Activated CD8-positive, alpha-beta memory T cell treated with anti-CD3 and anti-CD28 coated beads, Interleukin-2, amount 50 U/mL, for 1 hour (primary cell): ENCODE data around the gene NIPAL3.
"Not testable (repeated sequence)": the region's sequence is repeated elsewhere in the genome, so short reads cannot be mapped to it uniquely, and the experiment has no call there.

ENCODE experiments used
- DNase-seq: peaks from one replicate; pipeline ENCODE4 v3.0.0-alpha.2; 2020; ENCODE audit errors: extremely low read depth

Gene NIPAL3

DNA sequence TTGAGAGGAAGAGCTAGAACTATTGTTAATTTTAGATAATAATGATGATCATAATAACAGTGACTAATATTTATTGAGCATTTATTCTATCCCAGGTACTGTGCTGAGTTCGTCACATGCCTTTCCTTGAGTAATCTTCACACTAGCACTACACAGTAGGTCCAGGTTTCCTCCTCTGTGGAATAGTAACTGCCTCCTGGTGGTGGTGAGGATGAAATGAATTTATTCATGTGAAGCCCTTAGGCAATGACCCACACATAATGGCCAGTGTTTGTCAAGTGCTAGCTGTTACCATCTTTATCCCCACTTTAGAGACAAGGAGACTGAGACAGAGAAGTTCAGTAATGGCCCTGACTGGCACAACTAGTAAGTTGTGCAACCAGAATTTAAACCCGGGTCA lies 5.9 kb downstream of the NIPAL3 start:
- no peak for DNase-seq

DNA sequence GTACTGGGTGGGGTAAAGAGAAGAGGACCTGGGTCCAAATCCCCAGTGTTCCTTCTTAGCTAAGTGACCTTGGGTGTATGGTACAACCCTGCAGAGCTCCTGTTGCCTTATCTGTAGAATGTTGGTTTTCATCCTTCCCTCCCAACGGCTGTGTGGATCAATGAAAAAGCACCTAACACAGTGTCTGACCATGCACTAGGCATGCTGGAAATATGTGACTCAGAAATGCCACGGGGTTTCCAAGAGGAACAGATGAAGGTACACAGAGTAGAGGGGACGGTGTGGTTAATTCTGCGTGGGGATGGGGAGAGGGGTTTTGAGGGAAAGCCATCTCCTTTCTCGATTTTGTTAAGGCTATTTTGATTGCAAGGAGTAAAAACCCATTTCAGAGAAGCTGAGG lies 8.6 kb downstream of the NIPAL3 start:
- DNase-seq: no peak

DNA sequence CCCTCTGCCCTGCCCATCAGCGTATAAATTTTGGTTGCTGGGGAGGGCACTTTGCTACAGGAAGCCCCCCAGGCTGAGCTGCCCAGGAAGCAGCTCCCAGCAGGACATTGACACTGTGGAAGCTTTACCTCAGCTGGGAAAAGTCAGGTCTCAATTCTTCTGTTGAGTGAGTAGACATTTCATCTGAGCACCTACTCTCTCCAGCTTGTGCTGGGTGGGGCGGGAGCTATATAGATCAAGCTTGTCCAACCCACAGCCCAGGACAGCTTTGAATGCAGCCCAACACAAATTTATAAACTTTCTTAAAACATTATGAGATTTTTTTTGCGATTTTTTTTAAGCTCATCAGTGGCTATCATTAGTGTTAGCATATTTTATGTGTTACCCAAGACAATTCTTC lies 9.4 kb downstream of the NIPAL3 start:
- no peak for DNase-seq

DNA sequence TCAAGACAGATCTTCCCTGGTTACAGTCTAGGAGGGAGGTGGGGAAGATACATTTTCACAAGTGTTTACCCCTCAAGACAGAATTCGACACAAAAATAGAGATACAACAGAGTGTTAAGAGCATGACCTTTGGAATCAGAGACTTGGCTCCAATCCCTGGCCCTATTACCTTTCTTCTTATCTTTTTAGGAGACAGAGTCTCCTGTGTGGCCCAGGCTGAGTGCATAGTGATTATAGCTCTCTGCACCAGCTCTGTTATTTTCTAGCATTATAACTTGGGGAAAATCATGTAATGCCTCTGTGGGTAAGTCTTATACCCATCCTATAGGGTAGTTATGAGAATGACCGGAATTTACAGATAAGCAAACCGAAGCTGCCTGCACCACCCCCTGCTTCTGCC lies 9.8 kb downstream of the NIPAL3 start:
- no peak for DNase-seq

DNA sequence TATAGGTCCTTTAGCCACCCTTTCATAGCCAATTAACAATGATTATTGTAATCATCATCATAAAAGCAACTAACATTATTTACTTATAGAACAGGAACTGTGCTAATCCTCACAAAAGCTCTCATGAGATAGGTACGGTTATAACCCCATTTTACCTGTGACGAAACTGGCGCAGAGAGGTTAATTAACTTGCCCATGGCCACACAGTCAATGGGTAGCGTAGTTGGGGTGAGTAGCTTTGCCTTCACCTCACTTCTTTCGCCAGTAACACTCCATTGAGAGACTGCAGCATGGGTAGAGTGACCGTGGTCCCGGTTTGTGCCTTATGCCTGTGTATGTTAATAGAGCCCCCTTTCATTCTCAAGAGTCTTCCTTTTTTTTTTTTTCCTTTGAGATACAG lies 10.3 kb downstream of the NIPAL3 start:
- no peak for DNase-seq

DNA sequence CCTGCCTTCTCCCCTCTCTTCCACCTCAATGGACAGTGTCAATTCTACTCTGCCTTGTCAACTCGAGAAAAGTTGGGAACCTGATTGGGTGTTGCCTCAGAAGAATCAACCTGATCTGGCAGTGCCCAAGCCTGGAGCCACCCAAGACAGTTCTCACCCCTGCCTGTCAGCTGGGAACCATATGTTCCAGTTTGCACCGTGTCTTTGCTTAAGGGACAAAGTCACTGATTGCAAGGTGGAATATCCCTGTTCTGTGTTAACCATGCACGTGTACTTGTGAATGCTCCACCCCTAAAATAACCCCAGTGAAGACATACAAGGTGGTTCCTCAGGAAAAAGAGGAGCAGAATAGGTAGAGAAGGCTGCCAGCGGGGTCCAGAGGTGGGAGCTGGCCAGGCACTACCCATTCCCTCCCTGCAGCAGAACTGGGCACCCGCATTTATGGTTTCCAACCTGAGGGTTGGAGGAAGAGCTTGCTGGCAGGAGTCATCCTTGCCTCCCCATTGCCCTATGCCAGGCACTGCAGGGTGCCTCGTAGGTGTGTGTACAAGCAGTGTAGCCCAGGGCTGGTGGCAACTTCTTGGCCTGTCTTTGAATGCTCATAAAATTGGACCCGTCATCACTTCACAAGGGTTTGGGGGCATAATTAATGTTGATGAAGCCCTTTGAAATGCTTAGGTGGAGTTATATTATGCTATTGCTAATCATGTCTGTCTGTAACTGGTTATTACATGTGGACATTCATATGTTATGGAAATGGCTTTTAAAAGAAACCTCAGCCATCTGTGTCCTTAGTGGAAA lies 11.3 kb downstream of the NIPAL3 start:
- no peak for DNase-seq

DNA sequence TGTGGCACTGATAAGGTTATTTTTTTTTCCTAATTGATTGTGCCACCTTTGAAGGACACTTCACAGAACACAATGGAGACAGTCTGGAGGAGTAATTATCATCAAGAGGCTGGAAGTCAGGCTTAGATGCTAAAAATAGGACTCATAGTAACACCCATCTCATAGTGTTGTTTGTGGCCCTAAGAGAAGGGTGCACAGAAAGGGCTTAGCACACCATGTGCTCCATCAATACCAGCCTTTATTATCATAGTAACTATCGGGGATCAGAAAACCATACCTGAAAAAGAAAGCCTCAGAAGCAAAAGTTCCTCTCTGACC lies 11.9 kb downstream of the NIPAL3 start:
- DNase-seq: no peak

DNA sequence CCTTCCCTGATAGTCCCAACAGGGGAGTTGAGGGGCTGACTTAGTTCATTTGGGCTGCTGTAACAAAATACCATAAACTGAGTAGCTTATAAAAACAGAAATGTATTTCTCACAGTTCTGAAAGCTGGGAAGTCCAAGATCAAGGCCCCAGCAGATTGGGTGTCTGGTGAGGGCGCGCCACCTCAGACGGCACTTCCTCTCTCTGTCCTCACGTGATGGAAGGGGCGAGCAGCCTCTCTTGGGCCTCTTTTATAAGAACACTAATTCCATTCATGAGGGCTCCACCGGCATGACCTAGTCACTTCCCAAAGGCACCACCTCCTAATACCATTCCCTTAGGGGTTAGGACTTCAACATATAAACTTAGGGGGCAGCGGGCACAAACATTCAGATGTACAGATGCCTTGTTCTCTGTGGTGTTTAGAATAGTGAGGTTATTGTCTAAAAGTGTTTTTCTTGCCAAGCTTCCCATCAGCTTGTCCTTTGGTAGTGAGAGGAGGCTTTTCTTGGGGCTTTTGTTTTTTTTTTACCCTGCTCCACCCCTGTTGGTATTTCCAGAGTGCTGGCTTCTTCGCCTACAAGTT lies 20.3 kb downstream of the NIPAL3 start:
- no peak for DNase-seq

DNA sequence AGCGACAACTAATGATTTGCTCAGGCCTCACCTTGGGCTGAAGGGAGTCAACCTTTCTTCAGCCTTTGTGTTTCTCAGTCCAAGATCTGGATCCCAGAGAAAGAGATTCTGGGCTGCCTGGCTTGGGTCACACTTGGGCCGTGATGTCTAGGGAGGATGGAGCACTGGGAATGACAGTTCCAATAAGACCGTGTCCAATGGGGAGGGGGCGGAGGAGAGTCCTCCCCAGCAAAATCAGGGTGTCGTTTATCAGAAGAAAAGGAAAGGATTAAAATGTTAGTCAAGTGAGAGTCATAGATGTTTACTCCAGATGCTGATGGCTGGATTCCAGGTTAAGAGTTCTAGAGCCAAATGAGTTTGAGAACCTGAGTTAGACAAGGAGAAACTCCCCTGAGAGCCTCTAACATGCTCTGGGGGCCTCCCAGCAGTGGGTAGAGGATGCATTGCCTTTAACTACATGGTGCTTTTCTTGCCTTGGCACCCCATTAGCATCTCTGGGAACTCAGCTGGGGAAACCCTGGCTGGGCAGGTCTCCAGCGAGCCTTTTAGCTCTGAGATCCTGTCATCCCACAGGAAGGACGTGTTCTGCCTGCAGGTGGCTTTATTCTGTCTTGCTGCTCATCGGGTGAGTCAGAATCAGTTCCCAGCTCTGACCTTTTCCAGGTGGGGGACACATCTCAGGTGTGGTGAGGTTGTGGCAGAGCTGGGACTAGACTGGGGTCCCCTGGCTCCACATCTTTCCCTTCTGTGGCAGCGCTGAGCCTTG lies 22.2 kb downstream of the NIPAL3 start:
- no peak for DNase-seq

DNA sequence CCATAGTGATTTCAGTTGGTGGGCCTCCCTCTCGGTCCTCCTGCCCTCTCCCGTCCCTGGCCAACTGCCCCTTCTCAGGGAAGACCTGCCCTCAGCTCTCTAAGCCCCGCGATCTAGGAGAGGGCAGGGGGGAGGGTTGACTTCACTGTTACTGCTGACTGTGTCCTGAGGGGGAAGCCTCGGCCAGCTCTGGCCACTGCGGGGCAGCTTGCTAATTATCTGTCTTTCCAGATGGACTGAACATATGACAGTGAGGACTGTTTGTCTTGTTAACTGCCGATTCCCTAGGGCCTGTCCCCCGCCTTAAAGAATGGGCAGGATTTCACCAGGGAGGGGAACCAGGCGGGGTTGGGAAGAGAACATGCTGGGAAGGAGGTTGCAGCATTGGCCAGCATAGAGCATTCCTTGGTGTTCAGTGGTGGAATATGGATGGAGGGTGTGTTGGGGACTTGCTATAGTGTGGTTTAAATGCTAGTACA lies 22.9 kb downstream of the NIPAL3 start:
- DNase-seq: no peak

DNA sequence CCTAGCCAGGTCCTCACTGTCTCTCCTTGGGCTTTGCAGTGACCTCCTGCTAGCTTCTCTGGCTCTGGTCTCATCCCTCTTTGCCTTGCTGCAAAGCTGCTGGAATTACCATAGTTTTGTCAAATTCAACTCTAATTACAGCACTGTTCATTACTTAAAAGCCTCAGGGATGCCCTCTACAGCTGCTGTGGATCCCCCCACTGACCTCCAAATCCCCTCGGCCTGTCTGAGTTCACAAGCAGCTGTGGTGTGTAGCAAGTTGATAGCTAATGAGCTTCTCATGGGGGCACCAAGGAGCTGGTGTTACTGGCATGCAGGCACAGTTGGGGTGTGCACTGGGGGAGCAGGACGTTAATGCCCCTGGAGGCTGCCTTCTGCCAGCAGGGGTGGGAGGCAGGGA lies 24.8 kb downstream of the NIPAL3 start:
- no peak for DNase-seq

DNA sequence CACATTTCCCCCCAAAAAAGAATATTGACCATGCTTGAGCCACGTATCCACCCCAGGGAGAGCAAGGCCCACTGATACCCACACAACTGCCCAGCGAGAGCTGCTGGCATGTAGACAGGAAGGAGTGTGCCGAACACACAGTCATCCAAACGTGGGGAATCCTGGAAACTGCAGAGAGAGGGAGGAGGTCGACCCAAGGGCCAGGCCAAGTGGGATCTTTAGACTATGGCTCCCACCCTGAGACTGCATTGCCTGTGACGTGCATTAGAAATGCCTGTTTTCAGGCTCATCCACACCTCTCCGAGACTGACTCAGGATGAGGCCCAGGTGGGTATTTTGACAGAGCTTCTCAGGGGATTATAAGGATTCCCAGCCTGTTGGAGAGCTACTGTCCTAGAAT lies 25.9 kb downstream of the NIPAL3 start:
- DNase-seq: no peak

DNA sequence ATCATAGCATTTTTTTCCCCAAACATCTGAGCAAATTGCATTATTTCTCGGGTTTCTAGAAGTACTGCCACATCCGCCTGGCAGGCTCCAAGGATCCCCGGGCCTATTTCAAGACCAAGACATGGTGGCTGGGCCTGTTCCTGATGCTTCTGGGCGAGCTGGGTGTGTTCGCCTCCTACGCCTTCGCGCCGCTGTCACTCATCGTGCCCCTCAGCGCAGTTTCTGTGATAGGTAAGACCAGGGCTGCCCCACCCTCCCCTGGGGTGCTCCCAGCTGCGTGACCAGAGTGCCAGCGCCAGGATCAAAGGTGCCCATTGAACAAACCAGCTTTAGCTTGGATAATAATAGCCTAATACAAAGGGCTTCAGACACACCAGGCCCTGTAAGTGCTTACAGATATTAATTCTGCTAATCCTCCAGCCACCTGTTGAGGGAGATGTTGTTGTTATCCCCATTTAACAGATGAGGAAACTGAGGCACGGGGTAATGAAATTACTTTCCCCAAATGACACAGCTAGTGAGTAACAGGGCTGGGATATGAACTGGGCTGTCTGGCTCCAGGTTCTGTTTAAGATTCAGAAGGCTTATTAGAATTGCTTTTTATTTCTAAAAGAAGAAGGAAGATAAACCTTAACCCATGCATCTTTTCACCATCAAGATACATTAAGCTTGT lies 26.5 kb downstream of the NIPAL3 start:
- DNase-seq: no peak

DNA sequence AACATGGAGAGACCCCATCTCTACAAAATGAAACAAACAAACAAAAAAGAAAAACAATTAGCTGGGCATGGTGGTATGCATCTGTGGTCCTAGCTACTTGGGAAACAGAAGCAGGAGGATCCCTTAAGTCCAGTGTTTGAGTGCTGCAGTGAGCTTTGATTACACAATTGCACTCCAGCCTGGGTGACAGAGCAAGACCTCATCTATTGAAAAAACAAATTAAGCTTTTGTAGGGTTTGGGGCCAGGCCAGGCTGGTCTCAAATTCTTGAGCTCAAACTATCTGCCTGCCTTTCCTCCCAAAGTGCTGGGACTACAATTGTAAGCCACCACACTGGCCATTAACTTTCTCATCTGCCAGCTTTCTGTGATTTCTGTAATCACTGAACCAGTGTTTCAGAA lies 27.2 kb downstream of the NIPAL3 start:
- no peak for DNase-seq

DNA sequence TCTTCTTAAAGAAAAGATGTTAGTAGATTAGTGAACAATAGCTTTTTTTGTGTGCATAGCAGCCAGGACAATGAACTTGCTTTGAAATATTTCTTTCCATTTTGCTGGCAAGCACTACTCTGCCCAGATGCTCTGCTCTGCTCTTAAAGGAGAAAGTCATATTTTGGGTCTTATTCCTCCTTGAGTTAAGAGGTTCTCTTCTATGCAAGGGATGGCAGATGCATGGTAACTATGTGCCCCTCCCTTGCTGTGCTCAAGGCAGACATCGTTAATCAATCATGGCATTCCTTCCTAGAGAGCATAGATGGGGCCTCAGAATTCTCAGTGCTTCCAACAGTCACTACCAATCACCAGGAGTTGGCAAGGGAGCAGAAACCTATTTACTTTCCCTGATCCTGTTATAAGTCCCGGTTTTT lies 27.6 kb downstream of the NIPAL3 start:
- DNase-seq: no peak

DNA sequence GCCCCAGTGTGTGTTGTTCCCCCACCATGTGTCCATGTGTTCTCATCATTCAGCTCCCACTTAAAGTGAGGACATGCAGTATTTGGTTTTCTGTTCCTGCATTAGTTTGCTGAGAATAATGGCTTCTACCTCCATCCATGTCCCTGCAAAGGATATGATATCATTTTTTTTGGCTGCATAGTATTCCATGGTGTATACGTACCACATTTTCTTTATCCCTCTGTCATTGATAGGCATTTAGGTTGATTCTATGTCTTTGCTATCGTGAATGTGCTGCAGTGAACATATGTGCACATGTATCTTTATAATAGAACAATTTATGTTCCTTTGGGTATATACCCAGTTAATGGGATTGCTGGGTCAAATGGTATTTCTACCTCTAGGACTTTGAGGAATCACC lies 30.8 kb downstream of the NIPAL3 start:
- not testable (repeated sequence) for DNase-seq

DNA sequence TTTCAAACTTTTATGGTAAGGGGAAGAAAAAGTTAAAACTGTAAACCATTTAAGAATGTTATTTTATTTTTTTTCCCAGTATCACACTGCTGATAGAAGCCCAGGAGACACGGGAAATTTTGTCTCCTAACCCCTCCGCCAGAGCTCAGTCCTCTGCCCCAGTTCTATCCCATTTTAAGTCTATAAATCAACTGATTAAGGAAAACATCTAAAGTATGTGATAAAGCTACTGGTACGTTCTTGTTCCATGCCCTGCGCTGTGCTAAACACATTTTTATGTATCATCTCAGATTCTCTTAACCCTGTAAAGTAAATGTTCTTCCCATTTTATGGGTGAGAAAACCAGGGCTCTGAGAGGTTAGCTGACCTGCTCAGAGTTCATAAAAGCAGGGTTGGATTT lies 34.7 kb downstream of the NIPAL3 start:
- DNase-seq: no peak

DNA sequence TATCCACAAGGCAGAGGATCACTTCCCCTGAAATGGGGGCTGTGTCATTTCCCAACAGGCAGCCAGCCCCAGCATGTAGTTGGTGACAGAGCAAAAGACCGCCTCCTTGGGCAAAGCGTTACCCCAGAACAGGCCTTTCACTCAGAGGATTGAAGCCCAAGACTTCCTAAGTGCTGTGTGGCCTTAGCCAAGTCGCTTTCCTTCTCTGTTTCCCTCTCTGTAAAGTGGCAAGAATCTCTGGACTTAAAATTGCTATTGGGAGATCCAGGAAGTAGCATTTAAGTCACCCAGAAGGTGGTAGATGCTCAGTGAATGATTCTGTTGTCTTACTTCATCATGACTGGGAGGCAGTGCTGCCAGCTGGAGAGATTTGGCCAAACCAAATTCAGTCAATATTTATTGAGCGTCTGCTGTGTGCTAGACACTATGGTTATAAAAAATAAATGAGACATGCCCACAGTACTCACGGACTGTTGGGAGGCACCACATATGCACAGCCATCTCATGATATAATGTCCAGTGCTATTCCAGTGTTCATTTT lies 35.3 kb downstream of the NIPAL3 start:
- DNase-seq: no peak

DNA sequence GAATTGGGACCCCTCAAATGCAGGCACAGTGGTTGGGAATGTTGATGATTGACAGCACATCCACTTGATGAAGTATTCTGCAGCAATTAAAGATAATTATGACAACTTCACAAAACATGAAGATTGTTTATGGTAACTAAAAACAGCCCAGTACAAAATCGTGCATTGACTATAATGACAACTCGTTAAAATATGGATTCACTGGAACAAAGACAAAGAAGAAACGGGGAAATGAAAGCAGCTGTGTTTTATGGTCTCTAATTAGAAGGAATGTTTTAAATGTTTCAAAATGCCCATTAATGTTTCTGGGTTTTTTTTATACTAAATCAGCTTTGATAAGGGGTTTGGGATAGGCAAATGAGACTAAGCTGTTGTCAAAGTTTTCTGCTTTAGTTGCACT lies 36.1 kb downstream of the NIPAL3 start:
- no peak for DNase-seq

DNA sequence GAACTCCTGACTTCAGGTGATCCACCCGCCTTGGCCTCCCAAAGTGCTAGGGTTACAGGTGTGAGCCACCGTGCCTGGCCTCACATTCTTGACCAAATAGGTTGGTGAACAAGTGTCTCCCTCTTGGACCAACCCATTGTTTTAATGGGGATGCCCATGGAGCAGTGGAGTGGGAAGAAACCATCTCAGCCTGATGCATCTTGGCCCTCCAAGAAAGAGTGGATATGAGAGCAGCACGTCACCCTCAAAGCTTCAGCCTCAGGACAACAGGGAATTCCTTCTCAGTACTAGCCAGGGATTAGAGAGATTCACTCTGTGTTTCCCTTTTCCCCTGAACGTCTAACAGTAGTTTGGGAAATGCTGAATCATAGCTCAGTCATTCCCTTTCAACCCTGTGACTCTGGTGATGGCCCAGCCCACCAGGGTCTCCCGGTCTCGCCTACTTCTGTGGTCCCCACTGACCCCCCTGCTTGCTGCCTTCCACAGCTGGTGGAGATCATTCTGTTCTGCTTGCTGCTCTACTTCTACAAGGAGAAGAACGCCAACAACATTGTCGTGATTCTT lies 37.4 kb downstream of the NIPAL3 start:
- DNase-seq: no peak

DNA sequence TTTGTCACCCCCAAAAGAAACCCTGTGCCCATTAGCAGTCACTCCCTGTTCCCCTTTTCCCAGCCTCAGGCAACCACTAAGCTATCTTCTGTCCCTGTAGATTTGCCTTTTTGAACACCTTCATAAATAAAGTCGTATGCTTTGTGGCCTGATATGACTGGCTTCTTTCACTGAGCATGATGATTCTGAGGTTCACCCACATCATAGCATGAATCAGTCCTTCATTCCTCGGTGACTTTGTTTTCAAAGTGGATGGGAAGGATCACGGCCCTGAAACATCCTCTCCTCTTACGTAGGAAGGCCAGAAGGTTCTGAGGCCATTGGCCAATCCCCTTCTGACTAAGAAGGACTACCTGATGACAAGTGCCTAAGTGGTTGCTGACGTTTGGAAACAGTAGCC lies 39.1 kb downstream of the NIPAL3 start:
- DNase-seq: no peak

DNA sequence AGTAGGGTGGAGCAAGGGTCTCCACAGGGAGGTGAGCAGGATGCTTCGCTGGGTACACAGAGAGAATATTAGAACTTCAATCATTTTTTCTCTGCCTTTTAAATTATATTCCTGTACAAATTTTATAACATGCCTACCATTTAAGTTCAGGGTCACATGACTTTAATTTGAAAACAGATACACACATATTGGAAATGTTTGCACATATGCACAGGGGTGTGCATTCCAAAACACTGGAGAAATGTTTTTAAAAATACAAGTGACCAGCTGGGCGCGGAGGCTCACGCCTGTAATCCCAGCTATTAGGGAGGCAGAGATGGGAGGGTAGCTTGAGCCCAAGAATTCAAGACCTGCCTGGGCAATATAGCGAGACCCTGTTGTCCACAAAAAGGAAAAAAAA lies 39.7 kb downstream of the NIPAL3 start:
- no peak for DNase-seq
